ENCODE data around the gene ZNF410. TPM values are rescaled to one million over a fixed set of nuclear protein-coding genes. Genes with fewer than 3 reads are reported as not detected.
"Not testable (repeated sequence)": the region's sequence is repeated elsewhere in the genome, so short reads cannot be mapped to it uniquely, and the experiment has no call there.

Gene ZNF410
- total and polyA plus RNA-seq, 3 experiments from 2014 or later = 65.2 to 76.4 (median 72.4) TPM

GRCh38 chr14:73887694-73888459 lies 1.2 kb downstream of the ZNF410 start:
- peaks cover 44 to 66% (median 62%) of the 10 kb centered on the region in 3 donors for H3K4me1 Mint-ChIP-seq
- ChIA-PET CTCF (interaction anchor here (1.1 kb wide), 1 partner anchor 101 kb away, joined by 3 read pairs; no protein-coding TSS in a partner anchor), POLR2A (interaction anchor here (1.7 kb wide), 1 partner anchor 102 kb away, joined by 11 read pairs; no protein-coding TSS in a partner anchor)

GRCh38 chr14:73888460-73888725 lies 1.7 kb downstream of the ZNF410 start:
- Histone ChIP-seq H3K9me3 (ENCODE audit: low read length) (no peaks in the 10 kb centered on the region), H3K27me3 (ENCODE audit: insufficient read depth, low read length, poor library complexity, severe bottlenecking) (no peaks in the 10 kb centered on the region), H3K4me3 (ENCODE audit: low read length) (no peak overlapping the region), H3K27ac (ENCODE audit: low read depth, low read length) (peak overlapping the region; percentile 92), H3K4me1 (ENCODE audit: insufficient read depth, low read length) (peaks cover 30% of the 10 kb centered on the region), H3K36me3 (ENCODE audit: insufficient read depth, low read length) (peaks cover 3% of the 10 kb centered on the region)
- no peaks in the 10 kb centered on the region for H3K9me3 Mint-ChIP-seq
- H3K27me3 Mint-ChIP-seq = no peaks in the 10 kb centered on the region
- no peak for DNase-seq
- peaks cover 44 to 66% (median 62%) of the 10 kb centered on the region in 3 donors for H3K4me1 Mint-ChIP-seq
- peak overlapping the region; percentile 16 to 99 (median 96) for H3K4me3 Mint-ChIP-seq
- ChIA-PET POLR2A (no interaction called here), CTCF (interaction anchor here (1.1 kb wide), 1 partner anchor 102 kb away, joined by 3 read pairs; no protein-coding TSS in a partner anchor)
- peak overlapping the region; percentile 66 to 99 (median 98) for H3K27ac Mint-ChIP-seq
- H3K36me3 Mint-ChIP-seq = peaks cover 0 to 27% (median 3%) of the 10 kb centered on the region in 3 donors

More at GRCh38 chr14:73887694-73888459, 1.2 kb downstream of the ZNF410 start:
- Mint-ChIP-seq H3K9me3 (no peaks in the 10 kb centered on the region), H3K4me3 (peak overlapping the region; percentile 91 to 99 (median 96)), H3K36me3 (peaks cover 0 to 24% (median 3%) of the 10 kb centered on the region in 3 donors), H3K27me3 (no peaks in the 10 kb centered on the region), H3K27ac (peak overlapping the region; percentile 87 to 99 (median 98))
- peaks cover 3% of the 10 kb centered on the region for H3K36me3 ChIP-seq (ENCODE audit: insufficient read depth, low read length)
- peaks cover 30% of the 10 kb centered on the region for H3K4me1 ChIP-seq (ENCODE audit: insufficient read depth, low read length)
- H3K27me3 ChIP-seq (ENCODE audit: insufficient read depth, low read length, poor library complexity, severe bottlenecking) = no peaks in the 10 kb centered on the region
- peak in 1 of 5 donors; percentile 23 for DNase-seq
- peak overlapping the region; percentile 92 for H3K27ac ChIP-seq (ENCODE audit: low read depth, low read length)
- H3K9me3 ChIP-seq (ENCODE audit: low read length) = no peaks in the 10 kb centered on the region
- H3K4me3 ChIP-seq (ENCODE audit: low read length) = peak overlapping the region; percentile 86

DNA sequence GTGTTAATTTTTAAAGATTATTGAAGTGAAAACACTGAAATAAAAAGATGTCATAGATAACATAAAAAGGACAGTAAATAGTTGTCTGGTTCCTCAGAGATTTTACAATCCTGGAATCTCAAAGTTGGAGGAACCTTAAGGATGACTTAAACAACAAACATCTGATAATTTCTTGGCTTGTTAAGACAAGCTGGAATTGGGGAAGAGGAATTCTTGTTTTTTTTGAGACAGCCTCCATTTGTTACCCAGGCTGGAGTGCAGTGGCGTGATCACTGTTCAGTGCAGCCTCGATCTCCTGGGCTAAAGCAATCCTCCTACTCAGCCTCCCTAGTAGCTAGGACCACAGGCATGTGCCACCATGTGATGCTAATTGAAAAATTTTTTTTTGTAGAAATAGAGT lies 2.3 kb downstream of the ZNF410 start:
- peaks cover 5% of the 10 kb centered on the region for H3K36me3 ChIP-seq (ENCODE audit: insufficient read depth, low read length)
- no peak overlapping the region for H3K27ac ChIP-seq (ENCODE audit: low read depth, low read length)
- Mint-ChIP-seq H3K36me3 (peaks cover 3 to 33% (median 4%) of the 10 kb centered on the region in 3 donors), H3K9me3 (no peaks in the 10 kb centered on the region), H3K4me1 (peaks cover 48 to 66% (median 62%) of the 10 kb centered on the region in 3 donors), H3K27ac (peak overlapping the region; percentile 66 to 99 (median 94)), H3K27me3 (no peaks in the 10 kb centered on the region), H3K4me3 (peak overlapping the region in 3 of 7 donors; percentile 16 to 96 (median 96))
- H3K9me3 ChIP-seq (ENCODE audit: low read length) = no peaks in the 10 kb centered on the region
- no peak for DNase-seq
- peaks cover 30% of the 10 kb centered on the region for H3K4me1 ChIP-seq (ENCODE audit: insufficient read depth, low read length)
- H3K4me3 ChIP-seq (ENCODE audit: low read length) = no peak overlapping the region
- POLR2A ChIA-PET = interaction anchor here (0.7 kb wide), 1 partner anchor 129 kb away, joined by 5 read pairs; a partner anchor contains a TSS
- CTCF ChIA-PET = no interaction called here
- H3K27me3 ChIP-seq (ENCODE audit: insufficient read depth, low read length, poor library complexity, severe bottlenecking) = no peaks in the 10 kb centered on the region

DNA sequence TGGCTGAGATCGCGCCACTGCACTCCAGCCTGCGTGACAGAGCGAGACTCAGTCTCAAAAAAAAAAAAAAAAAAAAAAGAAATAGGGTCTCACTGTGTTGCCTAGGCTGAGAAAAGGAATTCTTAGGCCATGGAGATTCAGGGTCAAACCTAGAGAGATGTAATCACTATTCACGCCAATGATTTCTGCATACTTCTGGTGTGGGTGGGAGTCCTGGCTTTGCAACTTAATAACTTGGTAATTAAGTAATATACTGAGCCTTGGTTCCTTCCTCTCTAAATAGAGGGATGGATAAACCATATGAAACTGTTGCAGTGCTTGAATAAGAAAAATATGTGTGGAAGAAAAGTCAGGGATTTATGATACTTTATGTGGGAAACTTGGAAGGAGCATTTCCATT lies 2.7 kb downstream of the ZNF410 start:
- Histone ChIP-seq H3K27me3 (ENCODE audit: insufficient read depth, low read length, poor library complexity, severe bottlenecking) (no peaks in the 10 kb centered on the region), H3K9me3 (ENCODE audit: low read length) (no peaks in the 10 kb centered on the region), H3K4me1 (ENCODE audit: insufficient read depth, low read length) (peaks cover 30% of the 10 kb centered on the region), H3K36me3 (ENCODE audit: insufficient read depth, low read length) (peaks cover 8% of the 10 kb centered on the region), H3K4me3 (ENCODE audit: low read length) (no peak overlapping the region), H3K27ac (ENCODE audit: low read depth, low read length) (no peak overlapping the region)
- Mint-ChIP-seq H3K36me3 (peaks cover 3 to 37% (median 5%) of the 10 kb centered on the region in 3 donors), H3K4me3 (peak overlapping the region in 3 of 7 donors; percentile 28 to 49 (median 49)), H3K9me3 (no peaks in the 10 kb centered on the region), H3K27ac (peak overlapping the region in 7 of 8 donors; percentile 19 to 99 (median 77)), H3K27me3 (no peaks in the 10 kb centered on the region), H3K4me1 (peaks cover 48 to 65% (median 61%) of the 10 kb centered on the region in 3 donors)
- POLR2A ChIA-PET = interaction anchor here (0.7 kb wide), 1 partner anchor 129 kb away, joined by 5 read pairs; a partner anchor contains a TSS
- DNase-seq = no peak
- CTCF ChIA-PET = interaction anchor here (1.3 to 1.8 kb wide), 2 partner anchors 10 to 160 kb away, joined by 3 to 4 read pairs; no protein-coding TSS in a partner anchor

GRCh38 chr14:73894180-73894687 lies 7.6 kb downstream of the ZNF410 start:
- H3K4me3 ChIP-seq (ENCODE audit: low read length); CTCF ChIA-PET; H3K9me3 Mint-ChIP-seq; H3K27me3 Mint-ChIP-seq; H3K27ac ChIP-seq (ENCODE audit: low read depth, low read length); H3K27me3 ChIP-seq (ENCODE audit: insufficient read depth, low read length, poor library complexity, severe bottlenecking); DNase-seq; H3K4me3 Mint-ChIP-seq; H3K4me1 ChIP-seq (ENCODE audit: insufficient read depth, low read length); POLR2A ChIA-PET; H3K9me3 ChIP-seq (ENCODE audit: low read length): not testable (repeated sequence)
- H3K4me1 Mint-ChIP-seq = peaks cover 16 to 22% (median 20%) of the 10 kb centered on the region in 3 donors
- H3K27ac Mint-ChIP-seq = peak overlapping the region in 3 of 8 donors; percentile 5 to 17 (median 9)
- peaks cover 3 to 68% (median 23%) of the 10 kb centered on the region in 3 donors for H3K36me3 Mint-ChIP-seq
- H3K36me3 ChIP-seq (ENCODE audit: insufficient read depth, low read length) = peaks cover 34% of the 10 kb centered on the region

GRCh38 chr14:73895939-73896338 lies 9.3 kb downstream of the ZNF410 start:
- H3K27ac ChIP-seq (ENCODE audit: low read depth, low read length) = no peak overlapping the region
- H3K4me3 ChIP-seq (ENCODE audit: low read length) = no peak overlapping the region
- H3K4me1 ChIP-seq (ENCODE audit: insufficient read depth, low read length) = no peaks in the 10 kb centered on the region
- Mint-ChIP-seq H3K27me3 (peaks cover 0 to 2% of the 10 kb centered on the region in 2 donors), H3K9me3 (no peaks in the 10 kb centered on the region), H3K4me1 (peaks cover 8 to 10% (median 10%) of the 10 kb centered on the region in 3 donors), H3K4me3 (no peak overlapping the region), H3K36me3 (peaks cover 3 to 78% (median 25%) of the 10 kb centered on the region in 3 donors), H3K27ac (peak overlapping the region in 2 of 8 donors; percentile 42 to 55)
- H3K36me3 ChIP-seq (ENCODE audit: insufficient read depth, low read length) = peaks cover 38% of the 10 kb centered on the region
- ChIA-PET CTCF (interaction anchor here (1.5 kb wide), 1 partner anchor 167 kb away, joined by 4 read pairs; no protein-coding TSS in a partner anchor), POLR2A (no interaction called here)
- no peaks in the 10 kb centered on the region for H3K9me3 ChIP-seq (ENCODE audit: low read length)
- DNase-seq = no peak
- no peaks in the 10 kb centered on the region for H3K27me3 ChIP-seq (ENCODE audit: insufficient read depth, low read length, poor library complexity, severe bottlenecking)

DNA sequence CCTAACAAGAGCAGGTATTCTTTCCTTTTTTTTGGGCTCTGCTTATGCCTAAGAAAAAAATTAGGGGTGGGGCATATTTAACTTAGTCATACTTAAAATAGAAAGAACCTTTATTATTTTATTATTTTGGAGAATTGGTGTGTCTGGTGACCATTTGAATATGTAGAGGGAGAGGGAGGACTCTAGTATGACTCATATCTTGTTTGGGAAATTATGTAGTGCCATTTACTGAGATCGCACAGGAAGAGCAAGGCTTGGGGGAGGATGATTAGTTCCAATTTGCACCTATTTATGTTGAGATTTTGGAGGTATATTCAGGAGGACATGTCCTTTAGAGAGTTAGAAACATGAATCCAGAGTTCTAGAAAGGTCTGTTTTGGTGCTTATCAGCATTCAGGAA lies 9.9 kb downstream of the ZNF410 start:
- DNase-seq = no peak
- H3K27ac ChIP-seq (ENCODE audit: low read depth, low read length) = no peak overlapping the region
- ChIA-PET POLR2A (no interaction called here), CTCF (interaction anchor here (1.5 kb wide), 1 partner anchor 167 kb away, joined by 4 read pairs; no protein-coding TSS in a partner anchor)
- no peaks in the 10 kb centered on the region for H3K27me3 ChIP-seq (ENCODE audit: insufficient read depth, low read length, poor library complexity, severe bottlenecking)
- Mint-ChIP-seq H3K27me3 (peaks cover 0 to 2% of the 10 kb centered on the region in 2 donors), H3K36me3 (peaks cover 3 to 80% (median 25%) of the 10 kb centered on the region in 3 donors), H3K27ac (peak overlapping the region in 4 of 8 donors; percentile 10 to 95 (median 58)), H3K4me1 (peaks cover 6% of the 10 kb centered on the region in 3 donors), H3K4me3 (no peak overlapping the region), H3K9me3 (no peaks in the 10 kb centered on the region)
- no peak overlapping the region for H3K4me3 ChIP-seq (ENCODE audit: low read length)
- no peaks in the 10 kb centered on the region for H3K9me3 ChIP-seq (ENCODE audit: low read length)
- peaks cover 41% of the 10 kb centered on the region for H3K36me3 ChIP-seq (ENCODE audit: insufficient read depth, low read length)
- no peaks in the 10 kb centered on the region for H3K4me1 ChIP-seq (ENCODE audit: insufficient read depth, low read length)

DNA sequence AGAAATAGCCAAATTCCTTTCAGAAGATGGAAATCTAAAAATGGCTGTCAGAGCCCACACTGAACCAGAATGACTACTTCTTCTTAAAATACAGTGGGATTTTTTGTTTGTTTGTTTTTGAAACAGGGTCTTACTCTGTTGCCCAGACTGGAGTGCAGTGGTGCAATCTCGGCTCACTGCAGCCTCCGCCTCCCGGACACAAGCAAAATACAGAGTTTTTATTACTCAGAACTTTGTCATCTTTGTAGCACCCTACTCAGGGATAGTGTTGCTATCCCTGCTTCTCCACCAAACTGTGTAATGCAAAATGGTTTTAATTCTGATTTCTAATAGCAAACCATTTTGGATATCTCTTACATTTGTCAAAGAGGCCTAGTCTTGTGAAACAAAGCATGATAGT lies 16.4 kb downstream of the ZNF410 start:
- CTCF ChIA-PET = no interaction called here

More for the DNA sequence above, 16.4 kb downstream of the ZNF410 start:
- Histone ChIP-seq H3K4me3 (ENCODE audit: low read length) (no peak overlapping the region), H3K27me3 (ENCODE audit: insufficient read depth, low read length, poor library complexity, severe bottlenecking) (no peaks in the 10 kb centered on the region), H3K27ac (ENCODE audit: low read depth, low read length) (no peak overlapping the region), H3K9me3 (ENCODE audit: low read length) (no peaks in the 10 kb centered on the region), H3K36me3 (ENCODE audit: insufficient read depth, low read length) (peaks cover 42% of the 10 kb centered on the region), H3K4me1 (ENCODE audit: insufficient read depth, low read length) (no peaks in the 10 kb centered on the region)
- Mint-ChIP-seq H3K27me3 (peaks cover 0 to 2% of the 10 kb centered on the region in 2 donors), H3K4me3 (no peak overlapping the region), H3K9me3 (no peaks in the 10 kb centered on the region), H3K4me1 (no peaks in the 10 kb centered on the region), H3K27ac (peak overlapping the region in 1 of 8 donors; percentile 26), H3K36me3 (peaks cover 4 to 81% (median 16%) of the 10 kb centered on the region in 3 donors)
- no peak for DNase-seq
- POLR2A ChIA-PET = no interaction called here

Measured in CD8-positive, alpha-beta memory T cell (primary cell).